Upper lobe of right lung (tissue), 1 donor: ENCODE measurements around the gene SOAT2. TPM values are rescaled to one million over a fixed set of nuclear protein-coding genes. Genes with fewer than 3 reads are reported as not detected.

Source experiments
- ATAC-seq: fragments of 200-7000 bp; cut with Tn5 transposase; one replicate; pipeline ENCODE4 v1.9.1; 2020; ENCODE audit warnings: mild to moderate bottlenecking, moderate library complexity
- DNase-seq: peaks from one replicate; pipeline ENCODE4 v3.0.0-alpha.2; 2020
- H3K27ac ChIP-seq: fragments of 200-600 bp; one replicate; pipeline ENCODE4 v1.8.0; 2022
- H3K27me3 ChIP-seq: fragments of 200-600 bp; one replicate; pipeline ENCODE4 v1.8.0; 2022; ENCODE audit warnings: mild to moderate bottlenecking
- H3K36me3 ChIP-seq: fragments of 200-600 bp; one replicate; pipeline ENCODE4 v1.8.0; 2022
- H3K4me1 ChIP-seq: fragments of 200-600 bp; one replicate; pipeline ENCODE4 v1.8.0; 2022
- H3K4me3 ChIP-seq: fragments of 200-600 bp; one replicate; pipeline ENCODE4 v1.8.0; 2022; ENCODE audit warnings: mild to moderate bottlenecking
- H3K9me3 ChIP-seq: fragments of 200-600 bp; one replicate; pipeline ENCODE4 v1.8.0; 2022
- intact Hi-C: fragments of 100-400 bp; cut with DNase I; formaldehyde crosslinking; loops from one replicate; pipeline ENCODE4 v1.11.0; 2022
- total RNA-seq: library from RNA; stranded (reverse); fragmentation: NEBNext Ultra II Directional; extraction: Animal tissue kit (Norgen Biotek cat#: 25700); gene quantifications from one replicate; pipeline ENCODE4 v1.2.1, GENCODE V29; 2021
- TF ChIP-seq, protein P1 (sequence below): fragments of 200-600 bp; IDR thresholded peaks from one replicate; pipeline ENCODE4 v1.8.0; 2022; ENCODE audit warnings: antibody characterized with exemption
- donor health status: DM: no; HTN: yes; CAD: no; lungs with severe emphysema.

The SOAT2 gene
- total RNA-seq, 1 donor from 2014 or later, result not detected

- peak; percentile 89 for ATAC-seq
- Histone ChIP-seq H3K27me3 (no peaks in the 10 kb centered on the region), H3K36me3 (no peaks in the 10 kb centered on the region), H3K4me3 (no peak overlapping the region), H3K27ac (peak overlapping the region; percentile 76), H3K9me3 (no peaks in the 10 kb centered on the region), H3K4me1 (peaks cover 35% of the 10 kb centered on the region)
- intact Hi-C loops, result no loop called here
- TF ChIP-seq, protein P1, sequence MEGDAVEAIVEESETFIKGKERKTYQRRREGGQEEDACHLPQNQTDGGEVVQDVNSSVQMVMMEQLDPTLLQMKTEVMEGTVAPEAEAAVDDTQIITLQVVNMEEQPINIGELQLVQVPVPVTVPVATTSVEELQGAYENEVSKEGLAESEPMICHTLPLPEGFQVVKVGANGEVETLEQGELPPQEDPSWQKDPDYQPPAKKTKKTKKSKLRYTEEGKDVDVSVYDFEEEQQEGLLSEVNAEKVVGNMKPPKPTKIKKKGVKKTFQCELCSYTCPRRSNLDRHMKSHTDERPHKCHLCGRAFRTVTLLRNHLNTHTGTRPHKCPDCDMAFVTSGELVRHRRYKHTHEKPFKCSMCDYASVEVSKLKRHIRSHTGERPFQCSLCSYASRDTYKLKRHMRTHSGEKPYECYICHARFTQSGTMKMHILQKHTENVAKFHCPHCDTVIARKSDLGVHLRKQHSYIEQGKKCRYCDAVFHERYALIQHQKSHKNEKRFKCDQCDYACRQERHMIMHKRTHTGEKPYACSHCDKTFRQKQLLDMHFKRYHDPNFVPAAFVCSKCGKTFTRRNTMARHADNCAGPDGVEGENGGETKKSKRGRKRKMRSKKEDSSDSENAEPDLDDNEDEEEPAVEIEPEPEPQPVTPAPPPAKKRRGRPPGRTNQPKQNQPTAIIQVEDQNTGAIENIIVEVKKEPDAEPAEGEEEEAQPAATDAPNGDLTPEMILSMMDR, result peak; percentile 98
- peak; percentile 93 for DNase-seq
These were observed 4.0 kb upstream of the SOAT2 start for GRCh38 chr12:53099071-53099882.

GRCh38 chr12:53100466-53101151 is 2.7 kb upstream of the SOAT2 start:
- TF ChIP-seq, protein P1, result no peak
- ATAC-seq (no peak), DNase-seq (no peak)
- Histone ChIP-seq H3K9me3 (no peaks in the 10 kb centered on the region), H3K4me1 (peaks cover 35% of the 10 kb centered on the region), H3K36me3 (no peaks in the 10 kb centered on the region), H3K4me3 (no peak overlapping the region), H3K27me3 (no peaks in the 10 kb centered on the region), H3K27ac (no peak overlapping the region)
- intact Hi-C loops, result loop anchor here (5.0 kb wide), 1 partner anchor 33 kb away; no protein-coding TSS in a partner anchor

DNA sequence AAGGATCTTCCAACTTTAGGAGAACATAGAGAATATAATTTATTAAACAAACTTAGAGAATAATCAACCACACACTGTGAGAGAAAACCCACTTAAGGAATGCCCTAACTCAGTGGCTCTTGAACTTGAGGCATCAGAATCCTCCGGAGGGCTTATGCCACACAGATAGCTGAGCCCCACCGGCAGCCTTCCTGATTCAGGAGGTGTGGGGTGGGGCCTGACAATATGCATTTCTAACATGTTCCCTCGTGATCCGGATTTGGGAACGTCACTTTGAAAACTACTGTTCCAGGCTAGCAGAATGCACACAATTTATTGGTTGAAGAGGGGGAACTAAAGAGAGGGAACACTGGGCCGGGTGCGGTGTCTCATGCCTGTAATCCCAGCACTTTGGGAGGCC is 2.0 kb upstream of the SOAT2 start:
- TF ChIP-seq, protein P1, result no peak
- Histone ChIP-seq H3K4me3 (no peak overlapping the region), H3K27me3 (no peaks in the 10 kb centered on the region), H3K27ac (no peak overlapping the region), H3K9me3 (no peaks in the 10 kb centered on the region), H3K36me3 (no peaks in the 10 kb centered on the region), H3K4me1 (peaks cover 30% of the 10 kb centered on the region)
- no peak for ATAC-seq
- intact Hi-C loops, result loop anchor here (5.0 kb wide), 1 partner anchor 34 kb away; no protein-coding TSS in a partner anchor
- DNase-seq, result no peak

DNA sequence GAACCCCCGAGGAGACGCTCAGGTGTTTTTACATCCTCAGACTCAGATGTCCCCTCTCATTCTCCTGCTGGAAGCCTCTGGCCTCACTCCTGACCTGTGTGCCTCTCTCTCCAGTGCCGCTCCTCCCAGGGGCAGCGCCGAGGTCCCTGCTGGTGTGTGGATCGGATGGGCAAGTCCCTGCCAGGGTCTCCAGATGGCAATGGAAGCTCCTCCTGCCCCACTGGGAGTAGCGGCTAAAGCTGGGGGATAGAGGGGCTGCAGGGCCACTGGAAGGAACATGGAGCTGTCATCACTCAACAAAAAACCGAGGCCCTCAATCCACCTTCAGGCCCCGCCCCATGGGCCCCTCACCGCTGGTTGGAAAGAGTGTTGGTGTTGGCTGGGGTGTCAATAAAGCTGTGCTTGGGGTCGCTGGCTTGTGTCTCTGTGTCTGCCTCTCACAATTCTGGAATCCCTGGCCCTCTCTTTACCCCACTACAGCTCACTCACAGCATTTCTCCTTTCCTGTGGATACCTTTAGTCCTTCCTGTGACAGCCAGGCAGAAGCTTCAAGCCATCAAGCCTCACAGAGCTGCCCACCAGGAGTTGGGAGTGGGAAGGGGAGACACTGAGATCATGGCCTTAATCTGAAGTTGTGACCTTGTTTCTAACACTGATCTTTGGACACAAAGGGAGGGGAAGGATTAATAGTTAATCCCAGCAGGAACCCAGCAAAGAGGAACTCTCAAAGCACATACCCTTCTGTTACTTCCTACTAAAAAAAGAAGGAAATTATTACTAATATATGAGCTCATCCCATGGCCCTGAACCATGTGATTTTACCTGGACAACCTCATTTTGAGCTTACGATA is 1.1 kb upstream of the SOAT2 start:
- H3K27me3 ChIP-seq, result no peaks in the 10 kb centered on the region
- TF ChIP-seq, protein P1, result no peak
- no peaks in the 10 kb centered on the region for H3K9me3 ChIP-seq
- ATAC-seq (no peak), DNase-seq (no peak)
- peaks cover 21% of the 10 kb centered on the region for H3K4me1 ChIP-seq
- H3K27ac ChIP-seq, result no peak overlapping the region
- no peaks in the 10 kb centered on the region for H3K36me3 ChIP-seq
- intact Hi-C loops, result loop anchor here (5.0 kb wide), 1 partner anchor 35 kb away; no protein-coding TSS in a partner anchor
- no peak overlapping the region for H3K4me3 ChIP-seq

DNA sequence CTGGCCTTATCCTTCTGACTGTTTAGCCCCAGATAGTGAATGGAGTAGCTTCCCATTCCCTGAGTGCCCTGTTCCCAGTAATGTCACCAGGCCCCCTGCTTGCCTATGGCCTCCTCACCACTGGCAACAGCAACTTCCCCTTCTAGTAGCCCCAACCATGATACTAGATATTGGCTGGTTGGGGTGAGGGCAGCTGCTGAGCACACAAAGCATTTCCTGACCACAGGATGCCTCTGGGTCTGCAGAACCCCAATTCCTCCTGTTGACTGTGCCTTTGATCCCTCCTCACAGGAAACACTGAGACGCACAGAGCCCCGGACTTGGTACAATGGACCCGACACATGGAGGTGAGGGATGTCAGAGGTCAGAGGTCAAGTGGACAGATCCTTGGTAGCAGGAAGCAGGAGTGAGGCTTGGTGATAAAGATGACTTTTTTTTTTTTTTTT is 597 bp downstream of the SOAT2 start:
- no peak for DNase-seq
- TF ChIP-seq, protein P1, result no peak
- no peak overlapping the region for H3K27ac ChIP-seq

More for the DNA sequence above, 597 bp downstream of the SOAT2 start:
- peak; percentile 19 for ATAC-seq
- Histone ChIP-seq H3K36me3 (no peaks in the 10 kb centered on the region), H3K4me3 (no peak overlapping the region), H3K27me3 (no peaks in the 10 kb centered on the region), H3K4me1 (peaks cover 5% of the 10 kb centered on the region), H3K9me3 (no peaks in the 10 kb centered on the region)
- intact Hi-C loops, result loop anchor here (5.0 kb wide), 1 partner anchor 37 kb away; no protein-coding TSS in a partner anchor
